ENCODE data around the gene SLC15A1. TPM values are rescaled to one million over a fixed set of nuclear protein-coding genes. Genes with fewer than 3 reads are reported as not detected.

Gene SLC15A1
- total and polyA plus RNA-seq, 11 donors = not detected

DNA sequence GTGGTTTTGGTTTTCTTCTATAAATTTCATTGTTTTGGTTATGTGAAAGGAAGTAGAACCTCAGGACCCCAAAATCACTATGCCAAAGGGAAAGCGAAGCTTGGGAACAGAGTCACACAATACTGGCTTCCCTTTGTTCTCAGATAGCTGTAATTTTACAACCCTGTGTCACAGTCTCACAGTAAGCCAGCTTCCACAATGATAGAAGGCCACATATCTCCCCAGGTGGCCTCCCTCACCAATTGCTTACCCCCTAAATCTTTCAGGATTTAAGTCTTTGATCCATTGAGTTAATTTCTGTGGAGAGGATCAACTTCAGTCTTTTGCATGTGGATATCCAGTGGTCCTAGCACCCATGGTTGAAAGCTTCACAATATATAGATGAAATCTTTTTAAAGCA, 58.7 kb downstream of the SLC15A1 start:
- Histone ChIP-seq H3K9me3 (no peaks in the 10 kb centered on the region), H3K36me3 (no peaks in the 10 kb centered on the region), H3K4me3 (no peak overlapping the region), H3K27me3 (peaks cover 0 to 4% (median 0%) of the 10 kb centered on the region in 9 donors), H3K27ac (no peak overlapping the region), H3K4me1 (no peaks in the 10 kb centered on the region)
- 79 to 86% (median 82%) methylated on average over 1 of the region's 1 CpG for WGBS, 4 donors
- intact Hi-C loops (cut with DNase I) = no loop called here
- no peak for ATAC-seq
- no peak for TF ChIP-seq POLR2A (IDR thresholded peaks at IDR 0.05)
- no peak for TF ChIP-seq CTCF (IDR thresholded peaks at IDR 0.05)
- no peak for DNase-seq

- no peak for DNase-seq
- H3K27me3 ChIP-seq = no peaks in the 10 kb centered on the region
- WGBS, 4 donors = 75 to 90% (median 86%) methylated on average over 4 of the region's 4 CpGs
- H3K4me3 ChIP-seq = no peak overlapping the region
- no peaks in the 10 kb centered on the region for H3K36me3 ChIP-seq
- H3K9me3 ChIP-seq = no peaks in the 10 kb centered on the region
- no peak for TF ChIP-seq POLR2A (IDR thresholded peaks at IDR 0.05)
- TF ChIP-seq CTCF (IDR thresholded peaks at IDR 0.05) = no peak
- H3K4me1 ChIP-seq = no peaks in the 10 kb centered on the region
- intact Hi-C loops (cut with DNase I) = no loop called here
- no peak for ATAC-seq
- H3K27ac ChIP-seq = no peak overlapping the region
These were observed 61.1 kb downstream of the SLC15A1 start for GRCh38 chr13:98691360-98691759.

DNA sequence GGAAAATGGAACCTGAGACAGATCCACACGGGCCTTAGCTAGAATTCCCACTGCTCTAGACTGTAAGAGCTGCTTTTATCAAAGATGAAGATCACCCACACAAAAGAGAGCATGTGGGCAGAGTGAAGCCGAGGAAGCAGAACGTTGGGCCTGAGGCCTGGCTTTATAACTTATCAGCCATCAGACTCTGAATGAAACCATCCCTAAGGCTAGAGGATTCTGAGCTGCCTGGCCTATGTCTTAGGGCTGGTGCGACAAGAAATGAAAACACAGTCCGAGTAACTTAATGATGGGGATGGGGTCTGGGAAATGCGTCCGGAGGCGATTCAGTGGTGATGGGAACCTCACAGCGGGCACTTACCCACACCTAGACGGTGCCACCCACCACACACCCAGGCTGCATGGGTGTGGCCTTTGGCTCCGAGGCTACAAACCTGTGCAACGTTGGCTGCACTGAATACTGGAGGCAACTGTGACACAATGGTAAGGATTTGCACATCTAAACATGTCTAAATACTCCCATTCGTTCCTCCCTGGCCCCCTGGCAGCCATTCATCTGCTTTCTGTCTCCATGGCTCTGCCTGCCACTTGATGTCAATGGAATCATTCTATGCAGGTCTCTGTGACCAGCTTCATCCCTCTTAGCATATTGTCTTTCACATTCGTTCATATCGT, 62.0 kb downstream of the SLC15A1 start:
- 79 to 89% (median 84%) methylated on average over 15 of the region's 15 CpGs for WGBS, 4 donors
- no peaks in the 10 kb centered on the region for H3K27me3 ChIP-seq
- no peak for ATAC-seq
- TF ChIP-seq CTCF (IDR thresholded peaks at IDR 0.05) (no peak), POLR2A (IDR thresholded peaks at IDR 0.05) (no peak)
- no peak for DNase-seq
- intact Hi-C loops (cut with DNase I) = no loop called here
- H3K36me3 ChIP-seq = no peaks in the 10 kb centered on the region
- no peak overlapping the region for H3K27ac ChIP-seq
- H3K9me3 ChIP-seq = no peaks in the 10 kb centered on the region
- no peaks in the 10 kb centered on the region for H3K4me1 ChIP-seq
- H3K4me3 ChIP-seq = no peak overlapping the region

- H3K4me3 ChIP-seq = no peak overlapping the region
- no peak overlapping the region for H3K27ac ChIP-seq
- no peak for TF ChIP-seq CTCF (IDR thresholded peaks at IDR 0.05)
- TF ChIP-seq POLR2A (IDR thresholded peaks at IDR 0.05) = no peak
- no peak for DNase-seq
- no peaks in the 10 kb centered on the region for H3K4me1 ChIP-seq
- 85 to 92% (median 91%) methylated on average over 5 to 6 of the region's 6 CpGs for WGBS, 4 donors
- H3K27me3 ChIP-seq = no peaks in the 10 kb centered on the region
- no peaks in the 10 kb centered on the region for H3K36me3 ChIP-seq
- intact Hi-C loops (cut with DNase I) = no loop called here
- no peaks in the 10 kb centered on the region for H3K9me3 ChIP-seq
- no peak for ATAC-seq
These were observed 63.0 kb downstream of the SLC15A1 start for GRCh38 chr13:98689347-98689968.

Measured in heart left ventricle (tissue), 16 donors.